ENCODE measurements around the gene TRIM72. TPM values are rescaled to one million over a fixed set of nuclear protein-coding genes. Genes with fewer than 3 reads are reported as not detected.

The TRIM72 gene
- polyA plus RNA-seq, 1 donor (not counting 4 experiments of a cell fraction or from before 2014, with no cell fraction given) = not detected

DNA sequence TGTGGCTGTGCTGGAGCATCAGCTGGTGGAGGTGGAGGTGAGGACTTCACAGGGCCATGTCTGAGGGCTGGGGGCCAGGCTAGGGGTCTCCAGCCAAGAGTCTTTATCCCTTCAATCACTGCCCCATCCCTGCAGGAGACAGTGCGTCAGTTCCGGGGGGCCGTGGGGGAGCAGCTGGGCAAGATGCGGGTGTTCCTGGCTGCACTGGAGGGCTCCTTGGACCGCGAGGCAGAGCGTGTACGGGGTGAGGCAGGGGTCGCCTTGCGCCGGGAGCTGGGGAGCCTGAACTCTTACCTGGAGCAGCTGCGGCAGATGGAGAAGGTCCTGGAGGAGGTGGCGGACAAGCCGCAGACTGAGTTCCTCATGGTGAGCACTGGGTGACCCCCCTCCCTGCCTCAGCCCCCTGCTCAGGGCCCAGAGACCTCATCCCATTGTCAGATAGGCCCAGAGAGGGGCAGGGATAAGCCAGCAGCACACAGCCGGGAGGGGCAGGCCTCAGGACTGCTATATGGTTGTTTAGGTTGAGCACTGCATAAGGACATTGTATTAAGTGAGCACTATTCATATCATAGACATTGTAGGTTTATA, 5.3 kb downstream of the TRIM72 start:
- Histone ChIP-seq H3K36me3 (ENCODE audit: control insufficient read depth in 2 of 2, extremely low read depth in 1 of 2, insufficient read depth in 2 of 2, low read length in 2 of 2) (no peaks in the 10 kb centered on the region), H3K9me3 (ENCODE audit: control insufficient read depth, low read depth, low read length) (no peaks in the 10 kb centered on the region), H3K4me3 (ENCODE audit: control insufficient read depth in 2 of 3, extremely low read depth in 1 of 3, insufficient read depth in 2 of 3, low read depth in 1 of 3, low read length in 3 of 3) (no peak overlapping the region), H3K27ac (ENCODE audit: control insufficient read depth, insufficient read depth, low read length) (no peak overlapping the region), H3K4me2 (ENCODE audit: control insufficient read depth, extremely low read depth, insufficient read depth, low read depth, low read length) (no peak overlapping the region), H2AFZ (ENCODE audit: control insufficient read depth, low read length) (no peak overlapping the region), H3K9me1 (ENCODE audit: control insufficient read depth, extremely low read depth, insufficient read depth, low read length) (no peaks in the 10 kb centered on the region), H3K4me1 (ENCODE audit: control insufficient read depth, extremely low read depth, insufficient read depth, low read length) (peaks cover 9% of the 10 kb centered on the region), H3K27me3 (ENCODE audit: control insufficient read depth, extremely low read depth, insufficient read depth, low read length) (peaks cover 37% of the 10 kb centered on the region), H3K9ac (ENCODE audit: control insufficient read depth, extremely low read depth, insufficient read depth, low read length) (no peak overlapping the region), H4K20me1 (ENCODE audit: control insufficient read depth, extremely low read depth, insufficient read depth, low read length) (no peaks in the 10 kb centered on the region), H3K79me2 (ENCODE audit: control insufficient read depth, insufficient read depth, low read length) (no peaks in the 10 kb centered on the region)
- dilution Hi-C loops (cut with MboI; ENCODE audit: extremely low pct_ligation_motif_present, low sequenced_read_pairs) = no loop called here
- no peak for TF ChIP-seq EZH2 (IDR thresholded peaks at IDR 0.05; ENCODE audit: low read length)
- TF ChIP-seq, protein P1, sequence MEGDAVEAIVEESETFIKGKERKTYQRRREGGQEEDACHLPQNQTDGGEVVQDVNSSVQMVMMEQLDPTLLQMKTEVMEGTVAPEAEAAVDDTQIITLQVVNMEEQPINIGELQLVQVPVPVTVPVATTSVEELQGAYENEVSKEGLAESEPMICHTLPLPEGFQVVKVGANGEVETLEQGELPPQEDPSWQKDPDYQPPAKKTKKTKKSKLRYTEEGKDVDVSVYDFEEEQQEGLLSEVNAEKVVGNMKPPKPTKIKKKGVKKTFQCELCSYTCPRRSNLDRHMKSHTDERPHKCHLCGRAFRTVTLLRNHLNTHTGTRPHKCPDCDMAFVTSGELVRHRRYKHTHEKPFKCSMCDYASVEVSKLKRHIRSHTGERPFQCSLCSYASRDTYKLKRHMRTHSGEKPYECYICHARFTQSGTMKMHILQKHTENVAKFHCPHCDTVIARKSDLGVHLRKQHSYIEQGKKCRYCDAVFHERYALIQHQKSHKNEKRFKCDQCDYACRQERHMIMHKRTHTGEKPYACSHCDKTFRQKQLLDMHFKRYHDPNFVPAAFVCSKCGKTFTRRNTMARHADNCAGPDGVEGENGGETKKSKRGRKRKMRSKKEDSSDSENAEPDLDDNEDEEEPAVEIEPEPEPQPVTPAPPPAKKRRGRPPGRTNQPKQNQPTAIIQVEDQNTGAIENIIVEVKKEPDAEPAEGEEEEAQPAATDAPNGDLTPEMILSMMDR (optimal IDR thresholded peaks at IDR 0.05 in 1 of 3, IDR thresholded peaks at IDR 0.05 in 1 of 3, conservative IDR thresholded peaks at IDR 0.05 in 1 of 3; ENCODE audit: extremely low read depth in 1 of 3, insufficient read depth in 2 of 3, low read length in 3 of 3) = no peak
- DNase-seq (ENCODE audit: low read depth, low spot score) (no peak), FAIRE-seq (no peak)

DNA sequence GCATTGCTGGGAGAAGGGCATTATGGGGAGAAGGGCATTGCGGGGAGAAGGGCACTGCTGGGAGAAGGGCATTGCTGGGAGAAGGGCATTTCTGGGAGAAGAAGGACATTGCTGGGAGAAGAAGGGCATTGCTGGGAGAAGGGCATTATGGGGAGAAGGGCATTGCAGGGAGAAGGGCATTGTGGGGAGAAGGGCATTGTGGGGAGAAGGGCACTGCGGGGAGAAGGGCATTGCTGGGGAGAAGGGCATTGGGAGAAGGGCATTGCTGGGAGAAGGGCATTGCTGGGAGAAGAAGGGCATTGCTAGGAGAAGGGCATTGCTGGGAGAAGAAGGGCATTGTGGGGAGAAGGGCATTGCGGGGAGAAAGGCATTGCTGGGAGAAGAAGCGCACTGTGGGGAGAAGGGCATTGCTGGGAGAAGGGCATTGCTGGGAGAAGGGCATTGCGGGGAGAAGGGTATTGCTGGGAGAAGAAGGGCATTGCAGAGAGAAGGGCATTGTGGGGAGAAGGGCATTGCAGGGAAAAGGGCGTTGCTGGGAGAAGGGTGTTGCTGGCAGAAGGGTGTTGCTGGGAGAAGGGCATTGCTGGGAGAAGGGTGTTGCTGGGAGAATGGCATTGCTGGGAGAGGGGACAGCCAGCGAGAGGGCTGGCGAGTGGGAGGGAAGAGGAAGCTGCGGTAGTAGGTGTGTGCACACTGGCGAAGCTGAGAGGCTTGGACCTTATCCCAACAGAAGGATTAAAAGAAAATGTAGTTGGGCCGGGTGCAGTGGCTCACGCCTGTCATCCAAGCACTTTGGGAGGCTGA, 7.6 kb downstream of the TRIM72 start:
- DNase-seq (ENCODE audit: low read depth, low spot score) = no peak
- H3K4me3 ChIP-seq (ENCODE audit: control insufficient read depth in 2 of 3, extremely low read depth in 1 of 3, insufficient read depth in 2 of 3, low read depth in 1 of 3, low read length in 3 of 3) = no peak overlapping the region
- no peak for FAIRE-seq
- no peak overlapping the region for H2AFZ ChIP-seq (ENCODE audit: control insufficient read depth, low read length)
- H3K27ac ChIP-seq (ENCODE audit: control insufficient read depth, insufficient read depth, low read length) = no peak overlapping the region
- dilution Hi-C loops (cut with MboI; ENCODE audit: extremely low pct_ligation_motif_present, low sequenced_read_pairs) = no loop called here
- peaks cover 3% of the 10 kb centered on the region for H3K4me1 ChIP-seq (ENCODE audit: control insufficient read depth, extremely low read depth, insufficient read depth, low read length)
- H3K79me2 ChIP-seq (ENCODE audit: control insufficient read depth, insufficient read depth, low read length) = no peaks in the 10 kb centered on the region
- no peak for TF ChIP-seq EZH2 (IDR thresholded peaks at IDR 0.05; ENCODE audit: low read length)
- TF ChIP-seq, protein P1 (optimal IDR thresholded peaks at IDR 0.05 in 1 of 3, IDR thresholded peaks at IDR 0.05 in 1 of 3, conservative IDR thresholded peaks at IDR 0.05 in 1 of 3; ENCODE audit: extremely low read depth in 1 of 3, insufficient read depth in 2 of 3, low read length in 3 of 3) = no peak
- H3K27me3 ChIP-seq (ENCODE audit: control insufficient read depth, extremely low read depth, insufficient read depth, low read length) = peaks cover 14% of the 10 kb centered on the region
- H3K36me3 ChIP-seq (ENCODE audit: control insufficient read depth in 2 of 2, extremely low read depth in 1 of 2, insufficient read depth in 2 of 2, low read length in 2 of 2) = no peaks in the 10 kb centered on the region
- H3K9me3 ChIP-seq (ENCODE audit: control insufficient read depth, low read depth, low read length) = no peaks in the 10 kb centered on the region
- H3K4me2 ChIP-seq (ENCODE audit: control insufficient read depth, extremely low read depth, insufficient read depth, low read depth, low read length) = no peak overlapping the region
- H4K20me1 ChIP-seq (ENCODE audit: control insufficient read depth, extremely low read depth, insufficient read depth, low read length) = no peaks in the 10 kb centered on the region
- H3K9ac ChIP-seq (ENCODE audit: control insufficient read depth, extremely low read depth, insufficient read depth, low read length) = no peak overlapping the region
- no peaks in the 10 kb centered on the region for H3K9me1 ChIP-seq (ENCODE audit: control insufficient read depth, extremely low read depth, insufficient read depth, low read length)
